ENCODE measurements around the gene ABCC4.

Gene ABCC4

GRCh38 chr13:95258098-95258497 is 43.2 kb downstream of the ABCC4 start:
- DNase-seq: no peak

- DNase-seq: no peak
These were observed 45.2 kb downstream of the ABCC4 start for GRCh38 chr13:95256091-95256490.

GRCh38 chr13:95255072-95255732 is 46.0 kb downstream of the ABCC4 start:
- no peak for DNase-seq

GRCh38 chr13:95254339-95254738 is 46.9 kb downstream of the ABCC4 start:
- no peak for DNase-seq

GRCh38 chr13:95253033-95253432 is 48.2 kb downstream of the ABCC4 start:
- no peak for DNase-seq

GRCh38 chr13:95251641-95252040 is 49.6 kb downstream of the ABCC4 start:
- no peak for DNase-seq

- DNase-seq: no peak
These were observed 50.3 kb downstream of the ABCC4 start for GRCh38 chr13:95250961-95251360.

- no peak for DNase-seq
These were observed 52.3 kb downstream of the ABCC4 start for GRCh38 chr13:95248953-95249352.

- DNase-seq: no peak
These were observed 53.4 kb downstream of the ABCC4 start for GRCh38 chr13:95247852-95248251.

GRCh38 chr13:95247171-95247570 is 54.1 kb downstream of the ABCC4 start:
- no peak for DNase-seq

- DNase-seq: no peak
These were observed 54.8 kb downstream of the ABCC4 start for GRCh38 chr13:95246292-95247082.

GRCh38 chr13:95245071-95245470 is 56.2 kb downstream of the ABCC4 start:
- no peak for DNase-seq

GRCh38 chr13:95243207-95243606 is 58.0 kb downstream of the ABCC4 start:
- no peak for DNase-seq

- DNase-seq: no peak
These were observed 59.9 kb downstream of the ABCC4 start for GRCh38 chr13:95241321-95241720.

- DNase-seq: no peak
These were observed 62.0 kb downstream of the ABCC4 start for GRCh38 chr13:95239283-95239682.

GRCh38 chr13:95237310-95237870 is 63.9 kb downstream of the ABCC4 start:
- DNase-seq: no peak

- no peak for DNase-seq
These were observed 64.5 kb downstream of the ABCC4 start for GRCh38 chr13:95236774-95237173.

- DNase-seq: no peak
These were observed 65.3 kb downstream of the ABCC4 start for GRCh38 chr13:95235974-95236373.

GRCh38 chr13:95235199-95235756 is 66.0 kb downstream of the ABCC4 start:
- no peak for DNase-seq

- DNase-seq: no peak
These were observed 67.0 kb downstream of the ABCC4 start for GRCh38 chr13:95234242-95234641.

GRCh38 chr13:95233026-95233635 is 68.1 kb downstream of the ABCC4 start:
- DNase-seq: no peak

GRCh38 chr13:95231393-95231792 is 69.9 kb downstream of the ABCC4 start:
- DNase-seq: no peak

- no peak for DNase-seq
These were observed 71.4 kb downstream of the ABCC4 start for GRCh38 chr13:95229855-95230254.

Data from stimulated activated CD4-positive, alpha-beta T cell treated with anti-CD3 and anti-CD28 coated beads, Interleukin-4, amount 100 ng/mL, for 4 hours (primary cell).